ENCODE data around the gene AATK.
A peak's percentile ranks its signal among the peaks of the same experiment; 100 is the strongest.

- TF ChIP-seq CTCF (optimal IDR thresholded peaks at IDR 0.05 in 1 of 3, IDR thresholded peaks at IDR 0.05 in 1 of 3, conservative IDR thresholded peaks at IDR 0.05 in 1 of 3; ENCODE audit: extremely low read depth in 1 of 3, insufficient read depth in 2 of 3, low read length in 3 of 3) (peak; percentile 40 to 82 (median 70)), EZH2 (IDR thresholded peaks at IDR 0.05; ENCODE audit: low read length) (no peak)
Observed at GRCh38 chr17:81097134-81097942, 68.7 kb downstream of the AATK start.

All from keratinocyte (primary cell).